Bronchial epithelial cell (primary cell): Measurements from ENCODE around the gene EMC9. TPM values are rescaled to one million over a fixed set of nuclear protein-coding genes. Genes with fewer than 3 reads are reported as not detected.
A peak's percentile ranks its signal among the peaks of the same experiment; 100 is the strongest.

Experiments
- DNase-seq: peaks from one replicate; pipeline ENCODE4 v3.0.0-alpha.2; 2010; ENCODE audit warnings: low read depth
- FAIRE-seq: peaks from 2 replicates; lab custom pipeline; 2011; peaks lifted over from hg19 to GRCh38; lab: Jason Lieb, UNC
- H3K27me3 ChIP-seq: 2 replicates; pipeline ENCODE4 v1.5.1; 2011; ENCODE audit warnings: low read length; ENCODE audit not compliant: control insufficient read depth, insufficient read depth
- H3K36me3 ChIP-seq: 2 replicates; pipeline ENCODE4 v1.5.1; 2011; ENCODE audit warnings: low read length; ENCODE audit not compliant: control insufficient read depth, insufficient read depth
- H3K4me3 ChIP-seq: 2 replicates; pipeline ENCODE4 v1.5.1; 2011; ENCODE audit warnings: mild to moderate bottlenecking, low read depth, low read length, control low read depth
- total RNA-seq: library from RNA; depleted of rRNA; stranded (reverse); fragments of >200 nt; gene quantifications from 2 replicates; pipeline ENCODE4 v1.2.1, GENCODE V29; 2014
- TF ChIP-seq, protein P1 (sequence below): IDR thresholded peaks from 2 replicates; pipeline ENCODE4 v1.5.1; 2011; ENCODE audit warnings: mild to moderate bottlenecking, moderate library complexity, low read length, control low read depth, inconsistent platforms; ENCODE audit not compliant: insufficient read depth, severe bottlenecking

Gene EMC9
- total RNA-seq, 1 donor from 2014 or later, result 12.6 TPM

DNA sequence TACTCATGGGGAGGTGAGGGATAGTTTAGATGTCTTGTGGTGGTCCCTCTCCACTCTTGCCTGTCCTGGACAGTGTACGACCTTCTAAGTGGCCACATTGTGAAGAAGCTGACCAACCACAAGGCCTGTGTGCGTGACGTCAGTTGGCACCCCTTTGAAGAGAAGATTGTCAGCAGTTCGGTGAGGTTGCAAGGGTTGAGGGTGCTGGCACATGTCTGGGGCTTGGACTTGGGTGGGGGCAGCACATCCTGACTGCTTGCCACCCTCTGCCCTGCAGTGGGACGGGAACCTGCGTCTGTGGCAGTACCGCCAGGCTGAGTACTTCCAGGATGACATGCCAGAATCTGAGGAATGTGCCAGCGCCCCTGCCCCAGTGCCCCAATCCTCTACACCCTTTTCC, 18.5 kb downstream of the EMC9 start:
- FAIRE-seq (no peak), DNase-seq (no peak)
- TF ChIP-seq, protein P1, sequence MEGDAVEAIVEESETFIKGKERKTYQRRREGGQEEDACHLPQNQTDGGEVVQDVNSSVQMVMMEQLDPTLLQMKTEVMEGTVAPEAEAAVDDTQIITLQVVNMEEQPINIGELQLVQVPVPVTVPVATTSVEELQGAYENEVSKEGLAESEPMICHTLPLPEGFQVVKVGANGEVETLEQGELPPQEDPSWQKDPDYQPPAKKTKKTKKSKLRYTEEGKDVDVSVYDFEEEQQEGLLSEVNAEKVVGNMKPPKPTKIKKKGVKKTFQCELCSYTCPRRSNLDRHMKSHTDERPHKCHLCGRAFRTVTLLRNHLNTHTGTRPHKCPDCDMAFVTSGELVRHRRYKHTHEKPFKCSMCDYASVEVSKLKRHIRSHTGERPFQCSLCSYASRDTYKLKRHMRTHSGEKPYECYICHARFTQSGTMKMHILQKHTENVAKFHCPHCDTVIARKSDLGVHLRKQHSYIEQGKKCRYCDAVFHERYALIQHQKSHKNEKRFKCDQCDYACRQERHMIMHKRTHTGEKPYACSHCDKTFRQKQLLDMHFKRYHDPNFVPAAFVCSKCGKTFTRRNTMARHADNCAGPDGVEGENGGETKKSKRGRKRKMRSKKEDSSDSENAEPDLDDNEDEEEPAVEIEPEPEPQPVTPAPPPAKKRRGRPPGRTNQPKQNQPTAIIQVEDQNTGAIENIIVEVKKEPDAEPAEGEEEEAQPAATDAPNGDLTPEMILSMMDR, result no peak
- Histone ChIP-seq H3K27me3 (no peaks in the 10 kb centered on the region), H3K36me3 (peaks cover 25% of the 10 kb centered on the region), H3K4me3 (no peak overlapping the region)

- Histone ChIP-seq H3K36me3 (peaks cover 28% of the 10 kb centered on the region), H3K27me3 (no peaks in the 10 kb centered on the region), H3K4me3 (no peak overlapping the region)
- FAIRE-seq (no peak), DNase-seq (no peak)
- TF ChIP-seq, protein P1, result no peak
Observed at GRCh38 chr14:24122416-24122815, 19.0 kb downstream of the EMC9 start.

- Histone ChIP-seq H3K27me3 (no peaks in the 10 kb centered on the region), H3K36me3 (peaks cover 33% of the 10 kb centered on the region), H3K4me3 (no peak overlapping the region)
- TF ChIP-seq, protein P1, result no peak
- DNase-seq (no peak), FAIRE-seq (no peak)
Observed at GRCh38 chr14:24121210-24121609, 20.2 kb downstream of the EMC9 start.

DNA sequence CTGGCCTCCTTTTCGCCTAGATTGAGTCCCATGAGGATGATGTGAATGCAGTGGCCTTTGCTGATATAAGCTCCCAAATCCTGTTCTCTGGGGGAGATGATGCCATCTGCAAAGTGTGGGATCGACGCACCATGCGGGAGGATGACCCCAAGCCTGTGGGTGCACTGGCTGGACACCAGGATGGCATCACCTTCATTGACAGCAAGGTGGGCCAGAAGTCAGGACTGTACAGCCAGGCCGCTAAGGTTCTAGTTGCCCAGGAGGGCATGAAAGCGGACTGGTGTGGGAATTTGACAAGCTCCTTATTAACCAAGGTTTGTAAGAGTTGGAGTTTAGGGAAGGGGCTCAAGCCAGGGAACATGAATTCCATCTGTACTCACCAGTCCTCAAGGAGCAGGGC, 21.7 kb downstream of the EMC9 start:
- Histone ChIP-seq H3K27me3 (no peaks in the 10 kb centered on the region), H3K36me3 (peaks cover 33% of the 10 kb centered on the region), H3K4me3 (no peak overlapping the region)
- TF ChIP-seq, protein P1, result no peak
- FAIRE-seq, result no peak
- DNase-seq, result no peak

GRCh38 chr14:24117179-24117578, 24.2 kb downstream of the EMC9 start:
- TF ChIP-seq, protein P1, result no peak
- FAIRE-seq, result no peak
- no peak overlapping the region for H3K4me3 ChIP-seq
- H3K36me3 ChIP-seq, result peaks cover 29% of the 10 kb centered on the region
- DNase-seq, result no peak
- no peaks in the 10 kb centered on the region for H3K27me3 ChIP-seq

DNA sequence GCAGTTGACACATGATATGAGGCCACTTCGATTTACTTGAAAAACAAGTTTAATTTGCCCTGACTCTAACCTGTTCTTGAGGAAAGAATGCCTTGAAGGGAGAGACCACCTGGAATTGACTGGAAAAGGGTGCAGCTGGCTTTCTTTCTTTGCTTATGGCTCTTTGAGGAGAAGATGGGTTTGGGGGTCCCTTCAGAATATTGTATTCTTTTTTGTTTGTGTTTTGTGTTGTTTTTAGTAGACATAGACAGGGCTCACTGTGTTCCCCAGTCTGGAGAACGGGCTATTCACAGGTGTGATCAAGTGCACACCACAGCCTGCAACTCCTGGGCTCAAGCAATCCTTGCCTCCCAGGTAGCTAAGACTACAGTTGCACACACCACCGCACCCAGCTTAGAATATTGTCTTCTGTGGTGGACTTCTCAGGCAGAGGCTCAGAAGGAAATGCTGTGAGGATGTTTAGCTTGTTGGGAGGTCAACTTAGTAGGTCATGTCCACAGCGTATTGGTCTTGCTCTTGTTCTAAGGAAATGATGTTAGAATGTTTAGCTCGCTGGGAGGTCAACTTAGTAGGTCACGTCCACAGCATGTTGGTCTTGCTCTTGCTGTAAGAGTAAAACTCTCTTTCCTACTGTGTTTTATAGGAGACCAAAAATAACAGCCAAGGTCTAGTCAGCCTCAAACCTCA, 25.1 kb downstream of the EMC9 start:
- no peak for DNase-seq
- TF ChIP-seq, protein P1, result no peak
- Histone ChIP-seq H3K27me3 (no peaks in the 10 kb centered on the region), H3K4me3 (peak overlapping the region; percentile 63), H3K36me3 (peaks cover 28% of the 10 kb centered on the region)
- no peak for FAIRE-seq
